T-helper 1 cell treated with Interleukin-12 subunit alpha and Interleukin-12 subunit beta and Interleukin-4 antibody, amounts not matched to agents 30 μg/mL and 1 μg/mL, for 36 hours (primary cell): Measurements from ENCODE around the gene FRAT1.

ENCODE experiments used
- H3K27ac Mint-ChIP-seq: one replicate; pipeline ENCODE4 v1.8.0; 2021; ENCODE audit warnings: mild to moderate bottlenecking, mixed read lengths
- H3K27me3 Mint-ChIP-seq: one replicate; pipeline ENCODE4 v1.8.0; 2021; ENCODE audit warnings: low read depth, mixed read lengths
- H3K36me3 Mint-ChIP-seq: one replicate; pipeline ENCODE4 v1.8.0; 2021; ENCODE audit warnings: low read depth, mixed read lengths
- H3K4me1 Mint-ChIP-seq: one replicate; pipeline ENCODE4 v1.8.0; 2021; ENCODE audit warnings: low read depth, mixed read lengths
- H3K4me3 Mint-ChIP-seq: one replicate; pipeline ENCODE4 v1.8.0; 2021; ENCODE audit warnings: mild to moderate bottlenecking, moderate library complexity, mixed read lengths
- H3K9me3 Mint-ChIP-seq: one replicate; pipeline ENCODE4 v1.8.0; 2021; ENCODE audit warnings: mixed read lengths

The FRAT1 gene

GRCh38 chr10:97323501-97323900 is 4.4 kb downstream of the FRAT1 start:
- Mint-ChIP-seq H3K4me3 (no peak overlapping the region), H3K36me3 (no peaks in the 10 kb centered on the region), H3K27me3 (peaks cover 11% of the 10 kb centered on the region), H3K27ac (no peak overlapping the region), H3K9me3 (no peaks in the 10 kb centered on the region), H3K4me1 (peaks cover 27% of the 10 kb centered on the region)

GRCh38 chr10:97325754-97326153 is 6.7 kb downstream of the FRAT1 start:
- Mint-ChIP-seq H3K9me3 (no peaks in the 10 kb centered on the region), H3K4me3 (no peak overlapping the region), H3K27me3 (peaks cover 6% of the 10 kb centered on the region), H3K4me1 (peaks cover 25% of the 10 kb centered on the region), H3K36me3 (peaks cover 8% of the 10 kb centered on the region), H3K27ac (no peak overlapping the region)

GRCh38 chr10:97327348-97328294 is 8.6 kb downstream of the FRAT1 start:
- Mint-ChIP-seq H3K27me3 (no peaks in the 10 kb centered on the region), H3K4me3 (no peak overlapping the region), H3K4me1 (peaks cover 29% of the 10 kb centered on the region), H3K27ac (peak overlapping the region; percentile 62), H3K36me3 (peaks cover 8% of the 10 kb centered on the region), H3K9me3 (no peaks in the 10 kb centered on the region)

GRCh38 chr10:97328646-97329453 is 9.8 kb downstream of the FRAT1 start:
- no peak overlapping the region for H3K4me3 Mint-ChIP-seq
- peaks cover 16% of the 10 kb centered on the region for H3K36me3 Mint-ChIP-seq
- H3K27ac Mint-ChIP-seq: no peak overlapping the region
- H3K27me3 Mint-ChIP-seq: no peaks in the 10 kb centered on the region
- H3K4me1 Mint-ChIP-seq: peaks cover 40% of the 10 kb centered on the region
- no peaks in the 10 kb centered on the region for H3K9me3 Mint-ChIP-seq

- Mint-ChIP-seq H3K36me3 (peaks cover 16% of the 10 kb centered on the region), H3K27ac (no peak overlapping the region), H3K9me3 (no peaks in the 10 kb centered on the region), H3K4me1 (peaks cover 40% of the 10 kb centered on the region), H3K27me3 (no peaks in the 10 kb centered on the region), H3K4me3 (no peak overlapping the region)
These were observed 10.7 kb downstream of the FRAT1 start for GRCh38 chr10:97329766-97330165.

GRCh38 chr10:97331153-97331703 is 12.2 kb downstream of the FRAT1 start:
- Mint-ChIP-seq H3K27ac (no peak overlapping the region), H3K9me3 (no peaks in the 10 kb centered on the region), H3K36me3 (peaks cover 16% of the 10 kb centered on the region), H3K4me3 (peak overlapping the region; percentile 36), H3K4me1 (peaks cover 42% of the 10 kb centered on the region), H3K27me3 (peaks cover 3% of the 10 kb centered on the region)

GRCh38 chr10:97332591-97333350 is 13.7 kb downstream of the FRAT1 start:
- H3K27me3 Mint-ChIP-seq: peaks cover 18% of the 10 kb centered on the region
- peaks cover 16% of the 10 kb centered on the region for H3K36me3 Mint-ChIP-seq
- peak overlapping the region; percentile 85 for H3K4me3 Mint-ChIP-seq
- H3K9me3 Mint-ChIP-seq: no peaks in the 10 kb centered on the region
- peaks cover 35% of the 10 kb centered on the region for H3K4me1 Mint-ChIP-seq
- peak overlapping the region; percentile 71 for H3K27ac Mint-ChIP-seq

- peak overlapping the region; percentile 85 for H3K4me3 Mint-ChIP-seq
- peak overlapping the region; percentile 71 for H3K27ac Mint-ChIP-seq
- H3K36me3 Mint-ChIP-seq: peaks cover 16% of the 10 kb centered on the region
- peaks cover 32% of the 10 kb centered on the region for H3K4me1 Mint-ChIP-seq
- H3K27me3 Mint-ChIP-seq: peaks cover 23% of the 10 kb centered on the region
- H3K9me3 Mint-ChIP-seq: no peaks in the 10 kb centered on the region
These were observed 14.2 kb downstream of the FRAT1 start for GRCh38 chr10:97333351-97333600.

GRCh38 chr10:97333601-97334369 is 14.7 kb downstream of the FRAT1 start:
- H3K4me3 Mint-ChIP-seq: peak overlapping the region; percentile 85
- H3K4me1 Mint-ChIP-seq: peaks cover 30% of the 10 kb centered on the region
- H3K27ac Mint-ChIP-seq: peak overlapping the region; percentile 71
- peaks cover 25% of the 10 kb centered on the region for H3K27me3 Mint-ChIP-seq
- peaks cover 15% of the 10 kb centered on the region for H3K36me3 Mint-ChIP-seq
- H3K9me3 Mint-ChIP-seq: no peaks in the 10 kb centered on the region

GRCh38 chr10:97334370-97335175 is 15.5 kb downstream of the FRAT1 start, which contains the start of gene FRAT2:
Gene FRAT2, minus strand, starts transcription at chr10:97334729. Its CDS starts 157 bp downstream, at chr10:97334572.
- Mint-ChIP-seq H3K36me3 (peaks cover 12% of the 10 kb centered on the region), H3K9me3 (no peaks in the 10 kb centered on the region), H3K27me3 (peaks cover 25% of the 10 kb centered on the region), H3K4me3 (peak within 1 kb of the TSS; percentile 85), H3K4me1 (peaks cover 27% of the 10 kb centered on the region), H3K27ac (peak within 1 kb of the TSS; percentile 86)

- peak overlapping the region; percentile 17 for H3K4me3 Mint-ChIP-seq
These were observed 16.1 kb downstream of the FRAT1 start for GRCh38 chr10:97335188-97335619.

GRCh38 chr10:97336006-97336405 is 16.9 kb downstream of the FRAT1 start:
- H3K4me3 Mint-ChIP-seq: peak overlapping the region; percentile 65
- H3K4me1 Mint-ChIP-seq: peaks cover 24% of the 10 kb centered on the region
- H3K36me3 Mint-ChIP-seq: peaks cover 8% of the 10 kb centered on the region
- H3K27me3 Mint-ChIP-seq: peaks cover 31% of the 10 kb centered on the region
- H3K27ac Mint-ChIP-seq: peak overlapping the region; percentile 36
- no peaks in the 10 kb centered on the region for H3K9me3 Mint-ChIP-seq

More at GRCh38 chr10:97335188-97335619, 16.1 kb downstream of the FRAT1 start:
- Mint-ChIP-seq H3K9me3 (no peaks in the 10 kb centered on the region), H3K27me3 (peaks cover 29% of the 10 kb centered on the region), H3K36me3 (peaks cover 8% of the 10 kb centered on the region), H3K4me1 (peaks cover 24% of the 10 kb centered on the region), H3K27ac (no peak overlapping the region)

- H3K36me3 Mint-ChIP-seq: peaks cover 8% of the 10 kb centered on the region
- no peak overlapping the region for H3K27ac Mint-ChIP-seq
- H3K27me3 Mint-ChIP-seq: peaks cover 31% of the 10 kb centered on the region
- peaks cover 21% of the 10 kb centered on the region for H3K4me1 Mint-ChIP-seq
- H3K9me3 Mint-ChIP-seq: no peaks in the 10 kb centered on the region
- no peak overlapping the region for H3K4me3 Mint-ChIP-seq
These were observed 17.4 kb downstream of the FRAT1 start for GRCh38 chr10:97336446-97336845.
